ENCODE measurements around the gene SFTPB.

GRCh38 chr2:85668857-85669142 is 801 bp upstream of the SFTPB start:
- TF ChIP-seq CTCF (IDR thresholded peaks at IDR 0.05) (no peak), EZH2phosphoT487 (IDR thresholded peaks at IDR 0.05) (no peak)
